GM21360 (cell line): Measurements from ENCODE around the gene HIF1A.
A peak's percentile ranks its signal among the peaks of the same experiment; 100 is the strongest.
"Not testable (repeated sequence)": the region's sequence is repeated elsewhere in the genome, so short reads cannot be mapped to it uniquely, and the experiment has no call there.

Source experiments
- ATAC-seq: cut with Tn5 transposase; IDR thresholded peaks from one replicate; pipeline ENCODE4 v1.9.1; 2021; ENCODE audit warnings: mild to moderate bottlenecking, moderate library complexity; ENCODE audit not compliant: unreplicated experiment

The HIF1A gene

GRCh38 chr14:61694830-61695694 lies at the start of gene HIF1A:
TSS of gene HIF1A (plus strand) at chr14:61695513. CDS start at chr14:61695805, 292 bp downstream.
- peak; percentile 89 for ATAC-seq

- no peak for ATAC-seq
These were observed 48.8 kb upstream of the HIF1A start for GRCh38 chr14:61646366-61647116.

GRCh38 chr14:61647704-61648103 lies 47.6 kb upstream of the HIF1A start:
- ATAC-seq, result no peak

GRCh38 chr14:61648377-61648776 lies 46.9 kb upstream of the HIF1A start:
- ATAC-seq, result no peak

GRCh38 chr14:61649283-61649682 lies 46.0 kb upstream of the HIF1A start:
- ATAC-seq, result no peak

- ATAC-seq, result no peak
These were observed 44.0 kb upstream of the HIF1A start for GRCh38 chr14:61651355-61651754.

- peak; percentile 57 for ATAC-seq
These were observed 42.6 kb upstream of the HIF1A start for GRCh38 chr14:61652526-61653262.

GRCh38 chr14:61653507-61653906 lies 41.8 kb upstream of the HIF1A start:
- no peak for ATAC-seq

- ATAC-seq, result no peak
These were observed 41.3 kb upstream of the HIF1A start for GRCh38 chr14:61654026-61654425.

- no peak for ATAC-seq
These were observed 39.5 kb upstream of the HIF1A start for GRCh38 chr14:61655777-61656176.

GRCh38 chr14:61656341-61656740 lies 39.0 kb upstream of the HIF1A start:
- ATAC-seq, result no peak

- ATAC-seq, result not testable (repeated sequence)
These were observed 37.2 kb upstream of the HIF1A start for GRCh38 chr14:61658111-61658510.

- ATAC-seq, result no peak
These were observed 35.7 kb upstream of the HIF1A start for GRCh38 chr14:61659582-61659981.

GRCh38 chr14:61661471-61662400 lies 33.6 kb upstream of the HIF1A start:
- ATAC-seq, result peak; percentile 21

GRCh38 chr14:61662437-61663311 lies 32.6 kb upstream of the HIF1A start:
- peak; percentile 83 for ATAC-seq

- no peak for ATAC-seq
These were observed 31.9 kb upstream of the HIF1A start for GRCh38 chr14:61663312-61663979.

- ATAC-seq, result no peak
These were observed 27.0 kb upstream of the HIF1A start for GRCh38 chr14:61668282-61668681.

GRCh38 chr14:61670576-61670975 lies 24.7 kb upstream of the HIF1A start:
- ATAC-seq, result no peak

- peak; percentile 87 for ATAC-seq
These were observed 24.2 kb upstream of the HIF1A start for GRCh38 chr14:61671082-61671481.
